T-cell (primary cell): Measurements from ENCODE around the gene ZFYVE27. TPM values are rescaled to one million over a fixed set of nuclear protein-coding genes. Genes with fewer than 3 reads are reported as not detected.

Experiments used
- ATAC-seq, 4 experiments: fragments of 200-7000 bp in 3 of 4; fragments of 150-1000 bp in 1 of 4; cut with Tn5 transposase; replicated peaks in 1 of 4; 1 replicate in 3 of 4; 2 replicates in 1 of 4; pipeline ENCODE4 v1.10.0; 2021; ENCODE audit warnings: moderate library complexity in 3 of 4, mild to moderate bottlenecking in 2 of 4, moderate number of reproducible peaks in 1 of 4
- CTCF ChIA-PET, 2 donors: fragments of 300-600 bp; sonication (Branson Sonifier 250); formaldehyde crosslinking; loops; one replicate each; lab custom pipeline; 2022; ENCODE audit warnings: antibody characterized with exemption in 2 of 2; lab: Charles Lee
- POLR2A ChIA-PET, 2 donors: fragments of 300-600 bp; sonication (Branson Sonifier 250); formaldehyde crosslinking; loops; one replicate each; lab custom pipeline; 2022; ENCODE audit warnings: antibody characterized with exemption in 2 of 2; lab: Charles Lee
- DNase-seq, 35 experiments: peaks; one replicate each; pipeline versions ENCODE4 v3.0.0 to v3.0.0-alpha.2; 2013 to 2023
- H3K27ac ChIP-seq: one replicate; pipeline ENCODE4 v1.5.1; 2013; ENCODE audit warnings: low read length
- H3K27me3 ChIP-seq, 2 experiments: replicated peaks in 1 of 2; 1 replicate in 1 of 2; 2 replicates in 1 of 2; pipeline versions ENCODE4 v1.6.1 to v1.7.0; 2013; ENCODE audit warnings: low read length in 1 of 2, mixed read lengths in 1 of 2; ENCODE audit not compliant: control insufficient read depth in 2 of 2, insufficient read depth in 2 of 2; ENCODE audit errors: extremely low read depth in 1 of 2
- H3K36me3 ChIP-seq, 2 donors: 1 replicate in 1 of 2; 2 replicates in 1 of 2; pipeline versions ENCODE4 v1.6.1 to v1.7.0; 2013; ENCODE audit warnings: low read length in 1 of 2; ENCODE audit not compliant: control insufficient read depth in 2 of 2, insufficient read depth in 1 of 2; ENCODE audit errors: extremely low read depth in 1 of 2
- H3K4me1 ChIP-seq, 2 experiments: 1 replicate in 1 of 2; 2 replicates in 1 of 2; pipeline versions ENCODE4 v1.6.1 to v1.7.0; 2013; ENCODE audit warnings: low read length in 2 of 2, mixed read lengths in 1 of 2; ENCODE audit not compliant: insufficient read depth in 2 of 2, control insufficient read depth in 1 of 2; ENCODE audit errors: extremely low read depth in 1 of 2
- H3K4me3 ChIP-seq, 2 donors: 1 replicate in 1 of 2; 2 replicates in 1 of 2; pipeline versions ENCODE4 v1.5.1 to v1.7.0; 2013; ENCODE audit warnings: mild to moderate bottlenecking in 2 of 2, low read length in 1 of 2, moderate library complexity in 1 of 2; ENCODE audit not compliant: control insufficient read depth in 1 of 2; ENCODE audit errors: extremely low read depth in 1 of 2
- H3K9me3 ChIP-seq: 2 replicates; pipeline ENCODE4 v1.7.0; 2013
- H3K27ac Mint-ChIP-seq, 2 donors: one replicate each; pipeline ENCODE4 v1.8.0; 2020 to 2021; ENCODE audit warnings: mild to moderate bottlenecking in 2 of 2, mixed read lengths in 2 of 2
- H3K27me3 Mint-ChIP-seq, 2 donors: one replicate each; pipeline ENCODE4 v1.8.0; 2021 to 2022; ENCODE audit warnings: mixed read lengths in 2 of 2
- H3K36me3 Mint-ChIP-seq: one replicate; pipeline ENCODE4 v1.8.0; 2021; ENCODE audit warnings: mixed read lengths
- H3K4me1 Mint-ChIP-seq, 3 donors: one replicate each; pipeline ENCODE4 v1.8.0; 2020 to 2022; ENCODE audit warnings: mixed read lengths in 3 of 3, mild to moderate bottlenecking in 1 of 3
- H3K4me3 Mint-ChIP-seq, 3 donors: one replicate each; pipeline ENCODE4 v1.8.0; 2020 to 2022; ENCODE audit warnings: mild to moderate bottlenecking in 3 of 3, mixed read lengths in 3 of 3, moderate library complexity in 3 of 3
- H3K9me3 Mint-ChIP-seq, 3 donors: one replicate each; pipeline ENCODE4 v1.8.0; 2020 to 2022; ENCODE audit warnings: mixed read lengths in 3 of 3
- WGBS: methylation state at CpG from one replicate; pipeline ENCODE4 v1.1.5; 2013; ENCODE audit warnings: missing lambda C conversion rate; ENCODE audit not compliant: insufficient coverage; 5-methylcytosine and 5-hydroxymethylcytosine counted together
- total RNA-seq, 35 experiments: library from RNA in 6 of 35; stranded (reverse) in 6 of 35; fragments of 120-200 nt in 1 of 35; gene quantifications; one replicate each; pipeline versions ENCODE4 v1.2.1 to v1.2.4 and lab custom pipeline; 2013 to 2026

The ZFYVE27 gene
- total RNA-seq, 5 donors from 2014 or later (not counting 1 experiment from before 2014, with no cell fraction given): 57.6 to 68.0 (median 60.0) TPM

DNA sequence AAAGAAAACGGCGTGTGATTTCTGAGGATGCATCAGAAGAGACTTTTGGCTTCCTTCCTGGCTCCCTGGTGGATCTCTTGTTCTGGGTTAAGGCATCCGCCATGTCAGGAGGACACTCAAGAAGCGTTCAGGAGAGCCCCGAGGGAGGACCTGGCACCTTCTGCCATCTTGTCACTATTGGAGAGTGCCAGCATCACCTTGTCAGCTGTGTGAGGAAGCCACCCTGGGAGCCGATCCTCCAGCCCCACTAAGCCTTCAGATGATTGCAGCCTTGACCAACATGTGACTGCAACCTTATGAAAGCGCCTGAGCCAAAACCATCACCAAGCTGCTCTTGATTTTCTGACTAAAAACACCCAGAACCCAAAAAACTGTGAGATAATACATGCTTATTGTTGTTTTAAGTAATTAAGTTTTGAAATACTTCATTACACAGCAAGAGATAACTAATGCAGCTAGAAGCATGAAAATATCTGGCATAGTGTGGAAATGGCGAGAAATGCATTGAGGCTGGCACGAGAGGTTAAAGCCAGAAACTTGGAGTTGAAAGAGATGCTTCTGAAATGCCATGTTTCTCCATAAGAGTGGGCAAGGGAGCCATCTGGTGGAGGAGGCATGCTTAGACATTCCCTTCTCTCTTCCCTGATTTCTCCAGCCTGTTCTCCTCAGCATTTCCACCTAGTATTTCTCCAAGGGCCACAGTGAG is 5.4 kb upstream of the ZFYVE27 start:
- Mint-ChIP-seq H3K4me3 (no peak overlapping the region), H3K9me3 (no peaks in the 10 kb centered on the region), H3K4me1 (peaks cover 6 to 11% (median 11%) of the 10 kb centered on the region in 3 donors), H3K27ac (no peak overlapping the region), H3K36me3 (no peaks in the 10 kb centered on the region), H3K27me3 (peaks cover 0 to 13% of the 10 kb centered on the region in 2 donors)
- peaks cover 0 to 5% of the 10 kb centered on the region in 2 experiments for H3K4me1 ChIP-seq
- H3K9me3 ChIP-seq: no peaks in the 10 kb centered on the region
- H3K4me3 ChIP-seq: no peak overlapping the region
- ATAC-seq (peak; percentile 53 to 69 (median 60)), DNase-seq (peak in 27 of 35 experiments; percentile 13 to 81 (median 44))
- no peaks in the 10 kb centered on the region for H3K36me3 ChIP-seq
- peaks cover 0 to 15% of the 10 kb centered on the region in 2 experiments for H3K27me3 ChIP-seq
- POLR2A ChIA-PET: no interaction called here
- no peak overlapping the region for H3K27ac ChIP-seq
- CTCF ChIA-PET: interaction anchor here (0.7 to 3.1 kb wide), 8 partner anchors 15 to 55 kb away, joined by 3 to 13 read pairs (median 7); partner anchors contain the start of gene AVPI1 (in 1 of the 2)
- 68% methylated on average over 7 of the region's 9 CpGs for WGBS

DNA sequence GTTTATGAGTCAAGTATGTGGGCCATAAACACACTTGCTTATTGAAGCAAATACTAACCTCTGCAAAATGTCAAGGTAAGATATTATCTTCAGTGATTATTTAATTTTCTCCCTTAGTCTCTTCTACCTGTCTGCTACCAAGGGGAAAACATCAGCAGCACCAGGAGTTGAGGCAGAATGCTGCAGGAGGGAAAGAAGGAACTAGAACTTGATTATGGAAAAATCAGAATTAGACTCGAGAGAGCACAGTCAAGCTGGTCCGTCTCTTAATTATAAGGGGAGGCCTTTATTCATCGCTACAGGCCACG is 4.9 kb upstream of the ZFYVE27 start:
- Histone ChIP-seq H3K27me3 (peaks cover 0 to 13% of the 10 kb centered on the region in 2 experiments), H3K4me1 (peaks cover 0 to 8% of the 10 kb centered on the region in 2 experiments), H3K9me3 (no peaks in the 10 kb centered on the region), H3K36me3 (no peaks in the 10 kb centered on the region), H3K4me3 (no peak overlapping the region), H3K27ac (no peak overlapping the region)
- no peak for DNase-seq
- WGBS: 50% methylated on average over 1 of the region's 4 CpGs
- peaks cover 0 to 11% of the 10 kb centered on the region in 2 donors for H3K27me3 Mint-ChIP-seq
- ChIA-PET POLR2A (no interaction called here), CTCF (interaction anchor here (0.9 to 4.9 kb wide), 8 partner anchors 23 to 55 kb away, joined by 3 to 29 read pairs (median 9); partner anchors contain the start of gene AVPI1 (in 1 of the 2))
- H3K4me3 Mint-ChIP-seq: no peak overlapping the region
- peaks cover 10 to 16% (median 16%) of the 10 kb centered on the region in 3 donors for H3K4me1 Mint-ChIP-seq
- no peak overlapping the region for H3K27ac Mint-ChIP-seq
- no peaks in the 10 kb centered on the region for H3K9me3 Mint-ChIP-seq
- no peaks in the 10 kb centered on the region for H3K36me3 Mint-ChIP-seq
- ATAC-seq: no peak

GRCh38 chr10:97733256-97733655 is 3.7 kb upstream of the ZFYVE27 start:
- no peak overlapping the region for H3K4me3 Mint-ChIP-seq
- ChIA-PET CTCF (interaction anchor here (0.6 to 4.9 kb wide), 11 partner anchors 21 to 454 kb away, joined by 3 to 29 read pairs (median 4); partner anchors contain the start of gene AVPI1 (in 1 of the 2)), POLR2A (no interaction called here)
- H3K9me3 Mint-ChIP-seq: no peaks in the 10 kb centered on the region
- no peak overlapping the region for H3K4me3 ChIP-seq
- no peak overlapping the region for H3K27ac Mint-ChIP-seq
- H3K27me3 ChIP-seq: peaks cover 0 to 13% of the 10 kb centered on the region in 2 experiments
- H3K36me3 ChIP-seq: no peaks in the 10 kb centered on the region
- peaks cover 19 to 27% (median 25%) of the 10 kb centered on the region in 3 donors for H3K4me1 Mint-ChIP-seq
- H3K9me3 ChIP-seq: no peaks in the 10 kb centered on the region
- peaks cover 0 to 8% of the 10 kb centered on the region in 2 donors for H3K27me3 Mint-ChIP-seq
- no peak for ATAC-seq
- 83% methylated on average over 2 of the region's 5 CpGs for WGBS
- H3K27ac ChIP-seq: no peak overlapping the region
- no peaks in the 10 kb centered on the region for H3K36me3 Mint-ChIP-seq
- no peak for DNase-seq
- H3K4me1 ChIP-seq: peaks cover 5 to 17% of the 10 kb centered on the region in 2 experiments

- peaks cover 0 to 9% of the 10 kb centered on the region in 2 experiments for H3K27me3 ChIP-seq
- Mint-ChIP-seq H3K4me3 (no peak overlapping the region), H3K27ac (no peak overlapping the region), H3K4me1 (peaks cover 24 to 33% (median 31%) of the 10 kb centered on the region in 3 donors), H3K27me3 (peaks cover 0 to 8% of the 10 kb centered on the region in 2 donors), H3K36me3 (no peaks in the 10 kb centered on the region), H3K9me3 (no peaks in the 10 kb centered on the region)
- ChIA-PET POLR2A (interaction anchor here in 1 of 2 donors (0.6 kb wide), 1 partner anchor 17 kb away, joined by 4 read pairs; no protein-coding TSS in a partner anchor), CTCF (interaction anchor here (0.6 to 4.9 kb wide), 10 partner anchors 25 to 453 kb away, joined by 3 to 29 read pairs (median 4); partner anchors contain the start of gene AVPI1 (in 1 of the 2))
- DNase-seq (no peak), ATAC-seq (no peak)
- no peak overlapping the region for H3K27ac ChIP-seq
- no peaks in the 10 kb centered on the region for H3K9me3 ChIP-seq
- peaks cover 0 to 5% of the 10 kb centered on the region in 2 donors for H3K36me3 ChIP-seq
- peaks cover 6 to 25% of the 10 kb centered on the region in 2 experiments for H3K4me1 ChIP-seq
- WGBS: 88% methylated on average over 4 of the region's 6 CpGs
- H3K4me3 ChIP-seq: no peak overlapping the region
Measured at GRCh38 chr10:97734021-97734420, 2.9 kb upstream of the ZFYVE27 start.

DNA sequence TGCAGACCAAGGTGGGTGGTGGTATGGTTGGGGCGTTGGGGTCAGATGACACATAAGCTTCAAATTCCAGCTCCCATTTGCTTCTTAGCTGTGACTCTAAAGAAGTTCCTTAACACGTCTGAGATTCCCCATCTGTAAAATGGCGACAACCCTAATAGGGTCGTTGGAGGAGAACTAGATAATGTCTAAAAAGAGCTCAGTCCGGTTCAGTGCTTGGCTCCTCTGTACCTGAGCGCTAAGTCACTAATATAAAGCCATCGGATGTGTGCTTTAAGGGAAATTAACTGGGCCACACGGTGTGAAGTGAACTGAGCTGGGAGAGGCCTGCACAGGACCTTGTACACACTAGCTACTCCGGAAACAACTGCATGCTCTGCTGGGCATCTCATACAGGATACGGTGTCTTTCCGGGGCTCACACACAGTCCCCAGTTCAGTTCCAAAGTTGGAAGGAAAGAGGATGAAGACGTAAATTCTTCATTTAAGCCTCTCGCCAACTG is 476 bp upstream of the ZFYVE27 start:
- POLR2A ChIA-PET: interaction anchor here (0.6 to 1.3 kb wide), 7 partner anchors 12 to 59 kb away, joined by 3 to 10 read pairs (median 3); partner anchors contain the start of gene AVPI1 (in 2 of the 2)
- Mint-ChIP-seq H3K4me3 (peak overlapping the region; percentile 92 to 93 (median 93)), H3K27me3 (peaks cover 0 to 2% of the 10 kb centered on the region in 2 donors), H3K27ac (peak overlapping the region; percentile 94 to 96), H3K9me3 (no peaks in the 10 kb centered on the region), H3K36me3 (peaks cover 14% of the 10 kb centered on the region), H3K4me1 (peaks cover 47 to 56% (median 55%) of the 10 kb centered on the region in 3 donors)
- Histone ChIP-seq H3K36me3 (peaks cover 0 to 13% of the 10 kb centered on the region in 2 donors), H3K4me1 (peaks cover 6 to 32% of the 10 kb centered on the region in 2 experiments), H3K9me3 (no peaks in the 10 kb centered on the region), H3K27me3 (peaks cover 0 to under 1% of the 10 kb centered on the region in 2 experiments), H3K4me3 (peak overlapping the region; percentile 91 to 96), H3K27ac (peak overlapping the region; percentile 89)
- CTCF ChIA-PET: interaction anchor here (0.6 to 4.9 kb wide), 18 partner anchors 11 to 322 kb away, joined by 3 to 29 read pairs (median 4); partner anchors contain the start of genes AVPI1 (in 1 of the 2), MARVELD1 (in 1 of the 2) and PI4K2A (in 1 of the 2)
- WGBS: 79% methylated on average over 9 of the region's 13 CpGs
- DNase-seq (no peak), ATAC-seq (peak; percentile 8 to 33 (median 16))

GRCh38 chr10:97737770-97738265 is 890 bp downstream of the ZFYVE27 start:
- WGBS: 30% methylated on average over 8 of the region's 14 CpGs

More at GRCh38 chr10:97737770-97738265, 890 bp downstream of the ZFYVE27 start:
- H3K27me3 Mint-ChIP-seq: no peaks in the 10 kb centered on the region
- H3K36me3 Mint-ChIP-seq: peaks cover 18% of the 10 kb centered on the region
- H3K9me3 Mint-ChIP-seq: no peaks in the 10 kb centered on the region
- ChIA-PET CTCF (no interaction called here), POLR2A (no interaction called here)
- Histone ChIP-seq H3K36me3 (peaks cover 0 to 25% of the 10 kb centered on the region in 2 donors), H3K27me3 (no peaks in the 10 kb centered on the region), H3K9me3 (no peaks in the 10 kb centered on the region), H3K4me3 (peak overlapping the region; percentile 91 to 96), H3K27ac (no peak overlapping the region), H3K4me1 (peaks cover 6 to 40% of the 10 kb centered on the region in 2 experiments)
- peak overlapping the region; percentile 54 to 96 for H3K27ac Mint-ChIP-seq
- DNase-seq (no peak), ATAC-seq (peak in 1 of 4 experiments; percentile 2)
- H3K4me3 Mint-ChIP-seq: peak overlapping the region; percentile 92 to 93 (median 93)
- peaks cover 55 to 64% (median 59%) of the 10 kb centered on the region in 3 donors for H3K4me1 Mint-ChIP-seq
